GM21381 (cell line): ENCODE data around the gene NREP.
A peak's percentile ranks its signal among the peaks of the same experiment; 100 is the strongest.

Source experiments
- ATAC-seq: cut with Tn5 transposase; IDR thresholded peaks from one replicate; pipeline ENCODE4 v1.9.1; 2021; ENCODE audit warnings: mild to moderate bottlenecking, moderate library complexity; ENCODE audit not compliant: unreplicated experiment

Gene NREP

DNA sequence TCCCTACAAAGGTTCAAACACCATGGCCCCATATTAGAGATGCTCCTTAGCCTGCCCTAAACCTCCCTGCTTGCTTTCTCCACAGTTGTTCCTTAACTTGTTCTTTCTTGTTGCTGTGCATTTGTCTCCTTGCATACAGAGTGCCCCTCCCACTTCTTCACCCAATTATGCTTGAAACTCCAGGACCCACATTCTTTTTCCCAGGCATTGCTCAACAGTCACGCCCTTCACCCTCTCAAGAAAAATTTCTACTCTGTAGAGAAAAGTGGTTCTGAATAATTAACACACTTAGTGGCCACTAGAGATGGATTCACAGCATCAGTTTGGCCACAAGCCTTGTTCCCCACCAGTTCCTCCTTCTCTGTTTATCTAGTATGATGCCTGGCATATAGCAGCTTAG, 57.7 kb downstream of the NREP start:
- ATAC-seq, result no peak

DNA sequence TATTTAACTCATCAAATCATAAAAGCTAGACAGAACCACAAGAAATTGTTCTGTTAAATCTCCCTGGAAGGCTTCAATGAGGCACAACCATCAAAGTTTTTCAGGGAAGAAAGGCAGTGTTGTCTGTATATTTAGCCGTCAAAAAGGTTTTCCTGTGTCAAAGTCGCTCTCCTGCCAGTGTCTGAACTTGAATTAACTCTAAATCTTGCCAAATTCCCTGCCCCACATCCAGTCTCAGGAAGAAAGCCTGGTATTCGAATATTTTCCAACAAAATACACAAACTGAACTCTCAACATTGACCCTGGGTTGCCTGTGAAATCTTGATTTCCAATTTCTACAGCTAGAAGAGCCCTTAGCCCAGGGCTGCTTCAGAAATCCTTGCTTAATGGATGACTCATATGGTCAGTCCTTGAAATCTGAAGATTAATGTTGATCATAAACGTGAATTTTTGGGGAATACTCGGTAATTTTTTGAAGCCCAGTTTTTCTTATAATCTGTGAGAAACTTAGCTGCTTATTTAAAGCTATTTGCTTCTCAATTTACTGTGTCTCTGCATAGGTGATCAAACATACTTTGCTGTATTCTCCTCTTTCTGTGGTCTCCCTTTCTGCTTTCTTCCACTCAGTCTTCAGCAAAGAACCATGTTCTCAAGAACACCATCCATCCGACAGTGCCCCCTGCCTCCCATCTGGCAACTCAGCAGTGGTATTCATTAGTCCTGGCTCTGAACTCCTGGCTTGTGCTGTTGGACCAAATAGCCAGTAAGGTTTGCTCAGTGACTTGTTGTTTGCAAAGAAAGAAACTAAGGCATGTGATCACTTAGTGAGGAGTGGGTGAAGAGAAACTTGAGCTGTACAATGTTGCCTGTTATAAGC, 58.9 kb downstream of the NREP start:
- no peak for ATAC-seq

DNA sequence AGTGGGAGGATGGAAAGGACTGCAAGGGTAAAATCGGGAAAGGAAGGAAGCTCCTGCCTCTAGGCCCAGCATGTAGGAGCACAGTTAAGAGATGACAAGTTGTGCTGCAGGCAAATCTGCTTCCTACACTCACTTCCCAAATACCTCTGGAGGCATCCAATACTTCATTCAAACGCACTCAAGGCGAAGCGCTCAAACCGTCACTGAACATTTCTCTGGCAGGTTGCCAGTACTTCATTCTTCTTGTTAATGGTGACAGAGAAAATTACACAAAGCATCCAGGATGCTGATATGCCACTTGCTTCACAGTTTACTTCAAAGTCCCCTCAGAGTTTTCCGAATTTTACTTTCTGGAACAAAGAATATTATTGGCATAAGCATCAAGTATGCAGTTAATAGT, 59.8 kb downstream of the NREP start:
- no peak for ATAC-seq

DNA sequence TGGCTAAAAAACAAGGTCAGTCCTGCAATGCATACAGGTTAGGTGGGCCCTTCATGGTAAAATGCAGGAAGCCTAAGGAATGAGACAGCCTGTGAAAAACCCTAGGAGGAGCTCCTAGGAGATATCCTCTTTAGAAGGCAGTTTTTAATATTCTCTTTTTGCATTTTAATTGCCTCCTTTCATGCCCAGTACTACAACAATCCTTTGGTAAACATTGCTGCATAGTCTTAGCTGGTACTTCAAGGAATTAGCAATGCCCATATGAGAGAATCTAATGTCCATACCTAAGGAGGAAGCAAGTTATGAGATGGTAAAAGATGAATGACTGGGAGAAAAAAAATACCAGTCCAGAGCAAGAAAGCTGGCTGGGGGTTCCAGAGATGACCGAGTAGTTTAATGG, 61.0 kb downstream of the NREP start:
- no peak for ATAC-seq

DNA sequence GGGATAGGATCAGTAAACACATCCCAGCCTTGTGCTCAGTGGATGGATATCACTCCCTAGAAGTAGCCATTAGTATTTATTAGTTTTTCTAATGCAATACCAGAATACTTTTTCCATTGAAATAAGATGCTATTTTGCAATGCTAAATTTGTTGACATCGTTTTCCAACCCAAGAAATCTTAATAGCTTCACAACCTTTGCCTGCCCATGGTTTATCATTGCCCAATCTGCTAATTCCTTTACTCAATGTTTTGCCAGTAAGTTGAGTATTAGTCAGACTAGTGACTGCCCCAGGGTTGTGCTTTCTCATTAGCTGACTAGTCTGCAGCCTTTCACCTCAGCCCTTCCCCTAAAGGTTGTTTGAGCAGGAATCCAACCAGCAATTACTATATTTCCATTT, 62.9 kb downstream of the NREP start:
- ATAC-seq, result no peak

DNA sequence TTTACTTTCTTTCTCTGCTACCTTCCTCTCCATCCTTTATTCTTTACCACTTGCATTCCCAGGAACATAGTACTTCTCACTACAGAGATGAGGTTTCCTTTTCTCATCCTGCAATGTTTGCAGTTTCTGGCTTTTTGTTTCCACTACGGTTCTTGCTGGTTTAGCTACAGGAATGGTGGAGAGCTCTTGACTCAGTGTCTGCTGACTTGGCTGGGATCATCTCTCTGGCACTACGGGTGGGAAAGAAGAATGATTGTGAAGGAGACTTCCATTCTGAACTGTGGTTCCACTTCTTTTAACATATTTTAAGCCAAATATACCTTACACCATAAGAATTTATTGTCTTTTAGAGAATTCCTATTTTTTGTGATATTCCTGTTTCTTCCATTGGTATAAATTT, 65.1 kb downstream of the NREP start:
- no peak for ATAC-seq

DNA sequence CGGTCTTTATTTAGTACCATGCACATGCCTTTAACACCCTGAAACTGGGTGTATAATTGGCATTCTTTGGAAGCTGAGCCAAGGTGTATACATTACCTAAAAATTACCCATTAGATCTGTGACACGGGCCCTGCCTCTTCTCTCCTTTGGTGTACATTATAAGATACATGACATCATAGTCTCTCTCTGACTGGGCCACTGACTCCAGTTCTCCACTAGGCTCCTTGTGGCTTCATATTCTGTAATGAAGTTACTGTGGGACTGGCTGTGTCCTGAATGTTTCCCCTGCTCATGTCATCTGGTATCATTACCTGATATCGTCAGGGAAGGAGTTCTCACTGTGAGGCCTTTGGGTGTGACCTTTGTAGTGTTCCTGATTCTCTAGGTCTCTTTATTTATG, 65.5 kb downstream of the NREP start:
- no peak for ATAC-seq

DNA sequence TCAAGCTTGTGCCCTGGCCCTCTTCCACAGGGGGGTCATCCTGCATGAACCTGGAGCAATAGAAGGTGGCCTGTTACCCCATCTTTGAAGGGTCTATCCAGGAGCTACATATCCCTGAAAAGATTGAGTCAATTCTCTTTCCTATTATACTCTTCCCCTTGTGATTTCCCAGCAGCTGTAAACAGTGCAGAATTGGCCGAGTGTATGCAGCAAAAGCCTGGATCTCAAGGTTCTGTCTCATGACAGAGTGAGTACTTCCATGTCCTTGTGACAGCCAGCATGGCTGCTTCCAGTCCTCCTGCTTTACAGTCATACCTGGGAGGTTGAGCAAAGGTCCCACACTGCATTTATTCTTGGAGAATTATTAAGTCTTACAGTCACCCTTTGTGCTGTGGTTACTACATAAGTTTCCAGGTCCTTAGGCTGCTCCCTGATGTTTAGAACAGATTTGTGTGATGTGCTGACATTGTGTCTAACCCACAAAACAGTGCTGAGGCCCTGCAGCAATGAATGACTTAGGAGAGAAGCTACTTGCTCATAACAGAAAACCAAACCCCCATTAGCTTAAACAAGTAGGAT, 67.5 kb downstream of the NREP start:
- ATAC-seq, result no peak

DNA sequence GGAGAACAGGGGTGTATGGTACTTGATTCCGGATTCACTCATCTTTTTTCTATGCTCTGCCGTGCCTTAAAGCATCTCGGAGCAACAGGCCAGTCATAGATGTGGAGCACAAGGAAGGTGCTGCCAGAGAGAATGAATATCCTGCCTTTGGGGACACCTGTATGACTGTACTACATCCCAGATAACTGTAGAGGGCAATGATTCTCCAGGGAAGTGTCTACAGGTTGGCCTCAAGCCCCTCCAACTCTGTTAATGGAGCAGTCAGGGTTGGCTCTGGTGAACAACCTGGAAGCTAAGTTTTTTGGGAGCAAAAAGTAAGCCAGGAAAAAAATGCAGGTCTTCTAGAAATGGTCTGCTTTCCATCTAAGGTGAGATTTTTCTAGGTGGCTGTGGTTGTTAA, 71.0 kb downstream of the NREP start:
- ATAC-seq, result peak; percentile 78

DNA sequence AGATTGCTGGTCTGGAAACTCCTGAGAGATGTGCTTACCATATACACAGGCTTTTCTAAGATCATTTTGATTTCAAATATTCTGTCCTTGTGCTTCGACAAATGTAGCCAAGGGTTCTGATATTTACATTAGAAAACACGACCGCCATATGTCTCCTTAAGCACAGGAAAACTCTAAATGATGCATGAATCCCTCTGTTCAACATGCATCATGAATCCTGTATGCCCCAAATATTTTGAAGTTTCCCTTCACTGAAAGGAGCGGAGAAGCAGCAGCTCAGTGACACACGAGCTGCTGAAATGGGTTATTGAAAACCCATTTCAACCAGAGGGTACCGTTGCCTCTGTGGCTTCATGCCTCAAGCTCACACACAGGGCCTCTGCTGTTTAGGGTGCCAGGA, 74.4 kb downstream of the NREP start:
- ATAC-seq, result no peak

DNA sequence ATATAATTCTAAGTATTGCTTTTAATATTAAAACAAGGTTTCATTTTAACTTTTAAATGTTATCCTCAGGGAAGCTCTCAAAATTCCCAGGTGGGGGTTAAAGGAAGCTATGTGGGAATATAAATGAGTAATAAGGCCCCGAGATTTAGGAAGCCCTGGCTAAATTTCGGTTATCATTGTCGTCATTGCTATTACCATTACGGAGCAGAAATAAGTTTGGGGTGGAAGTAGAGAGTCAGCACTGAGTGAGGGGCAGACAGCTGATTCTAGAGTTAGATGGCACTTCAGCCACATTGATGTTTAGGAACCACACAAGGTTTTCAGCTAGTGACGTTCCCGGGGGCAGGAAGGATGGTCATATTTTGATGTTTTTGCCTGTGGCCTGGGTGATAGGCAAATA, 74.9 kb downstream of the NREP start:
- ATAC-seq, result no peak

DNA sequence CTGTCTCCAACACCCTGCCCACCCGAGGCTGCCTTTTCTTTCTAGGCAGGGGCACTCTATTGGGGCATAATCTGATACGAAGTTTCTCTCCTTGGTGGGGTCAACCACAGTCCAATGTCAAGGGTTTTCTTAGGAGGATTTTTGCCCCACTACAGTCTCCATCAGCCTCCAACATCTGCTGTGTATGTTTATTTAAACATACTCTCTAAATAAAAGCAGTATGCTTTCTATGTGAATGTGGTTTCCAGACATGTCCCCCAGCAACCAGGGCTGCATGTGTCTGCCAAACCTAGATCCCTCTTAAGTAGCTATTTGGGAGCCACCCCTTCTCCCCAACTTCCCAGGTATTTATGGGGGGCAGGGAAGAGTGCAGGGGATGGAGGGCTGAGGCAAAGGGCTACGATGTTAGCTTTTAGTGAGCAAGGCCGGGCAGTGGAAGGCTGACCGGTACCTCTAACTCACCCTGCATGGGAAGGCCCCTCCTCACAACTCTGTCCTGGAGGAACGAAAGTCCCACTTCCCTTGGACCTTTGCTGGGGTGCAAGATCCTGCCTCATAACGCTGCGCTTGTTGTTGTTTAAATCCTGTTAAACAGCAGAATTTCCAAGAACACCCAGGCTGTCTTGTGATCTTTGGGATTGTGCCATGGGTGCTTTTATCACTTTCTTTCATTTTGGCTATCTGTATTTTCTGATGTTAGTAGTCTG, 75.4 kb downstream of the NREP start:
- no peak for ATAC-seq

DNA sequence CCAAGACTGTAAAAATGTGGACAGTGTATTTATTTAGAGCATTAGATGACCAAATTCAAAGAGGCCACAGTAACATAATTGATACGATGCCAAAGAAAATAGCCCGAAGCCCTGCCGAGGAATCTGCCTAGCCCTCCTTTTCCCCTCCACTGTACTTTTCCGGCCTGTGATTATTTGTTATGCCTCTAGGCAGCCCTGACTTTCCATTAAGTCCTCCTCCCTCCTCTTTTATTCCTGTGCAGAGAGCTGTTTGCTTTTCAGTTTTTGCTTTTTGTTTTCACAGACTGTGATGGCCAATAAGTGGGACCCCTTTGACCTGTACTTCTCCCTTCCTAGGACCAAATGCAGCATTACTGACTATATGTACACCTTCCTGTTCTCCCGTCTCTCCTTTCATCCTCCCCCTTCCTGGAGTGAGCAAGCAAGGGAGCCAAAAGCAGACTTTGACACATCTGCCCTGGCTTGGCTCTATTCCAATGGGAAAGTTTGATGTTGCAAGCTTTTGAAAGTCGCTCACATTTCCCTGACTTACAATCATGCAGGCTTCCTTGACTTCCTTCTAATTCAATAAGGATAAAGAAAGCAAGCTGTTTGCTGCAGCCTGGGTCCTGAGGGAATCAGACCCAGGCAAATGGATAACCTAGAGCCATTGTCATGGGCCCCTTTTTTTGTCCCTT, 76.1 kb downstream of the NREP start:
- ATAC-seq, result no peak

DNA sequence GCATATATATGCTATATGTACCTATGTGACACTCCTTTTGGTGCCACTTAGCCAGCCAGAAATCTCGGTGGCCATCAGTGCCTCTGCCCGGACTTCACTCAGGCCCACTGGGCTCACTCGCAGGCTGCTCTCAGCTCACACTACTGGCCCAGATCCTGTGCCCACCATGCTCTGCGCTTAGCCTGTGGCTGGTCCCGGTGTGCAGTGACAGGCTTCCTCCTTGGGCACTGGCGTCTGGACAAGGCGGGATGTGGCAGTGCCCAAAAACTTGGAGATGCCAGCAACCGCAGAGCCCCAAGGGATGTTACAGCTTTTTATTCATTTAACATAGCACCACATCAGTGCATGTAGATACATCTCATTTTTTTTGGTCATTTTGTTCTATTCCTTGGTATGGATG, 77.4 kb downstream of the NREP start:
- ATAC-seq, result no peak
